ENCODE data around the gene SRF.

The SRF gene

DNA sequence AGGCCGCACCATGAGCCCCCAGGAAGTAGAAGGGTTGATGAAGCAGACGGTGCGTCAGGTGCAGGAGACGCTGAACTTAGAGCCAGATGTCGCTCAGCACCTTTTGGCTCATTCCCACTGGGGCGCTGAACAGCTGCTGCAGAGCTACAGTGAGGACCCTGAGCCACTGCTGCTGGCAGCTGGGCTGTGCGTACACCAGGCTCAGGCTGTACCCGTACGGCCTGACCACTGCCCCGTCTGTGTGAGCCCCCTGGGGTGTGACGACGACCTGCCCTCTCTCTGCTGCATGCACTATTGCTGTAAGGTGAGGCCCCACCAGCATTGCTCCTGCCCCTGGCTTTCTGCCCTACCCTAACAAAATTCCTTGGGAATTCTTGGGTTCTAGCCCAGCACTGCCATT lies 45.1 kb downstream of the SRF start:
- DNase-seq (ENCODE audit: low read depth in 2 of 2), result no peak

DNA sequence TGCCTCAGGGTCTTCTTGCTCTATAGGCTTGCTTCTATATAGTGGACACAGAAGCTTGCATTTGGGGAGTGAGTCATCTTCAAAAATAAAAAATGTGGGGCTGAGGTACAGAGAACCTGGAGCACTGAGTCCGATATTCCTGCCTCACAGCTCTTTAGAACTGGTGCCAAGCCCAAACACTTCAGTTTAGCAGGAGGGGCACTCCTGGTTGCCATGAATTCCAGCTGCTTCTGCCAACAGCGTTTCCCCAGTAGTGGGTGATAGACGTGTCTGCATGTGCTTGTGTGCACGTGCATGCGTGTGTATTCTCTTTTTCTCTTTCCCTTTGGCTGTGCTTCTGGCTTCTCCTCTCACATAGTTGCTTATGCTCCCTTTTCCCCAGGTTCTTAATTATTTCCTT lies 46.3 kb downstream of the SRF start:
- DNase-seq (ENCODE audit: low read depth in 2 of 2), result no peak

DNA sequence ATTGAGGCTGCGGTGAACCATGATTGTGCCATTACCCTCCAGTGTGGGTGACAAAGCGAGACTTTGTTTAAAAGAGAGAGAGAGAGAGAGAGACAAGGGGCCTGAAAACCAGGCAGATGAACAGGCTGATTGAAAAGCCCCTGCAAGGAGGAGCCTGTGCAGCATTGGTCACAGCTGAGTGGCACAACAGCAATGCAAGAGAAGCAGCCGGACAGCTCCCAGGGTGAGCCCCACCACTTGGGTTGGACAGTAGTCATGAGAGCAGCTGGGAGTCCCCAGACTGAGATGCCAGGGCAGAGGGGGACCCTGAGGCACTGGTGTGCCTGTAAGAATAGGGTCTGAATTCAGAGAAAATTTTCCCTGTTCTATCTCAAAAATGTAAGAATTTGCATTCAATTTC lies 48.0 kb downstream of the SRF start:
- DNase-seq (ENCODE audit: low read depth in 2 of 2), result no peak

DNA sequence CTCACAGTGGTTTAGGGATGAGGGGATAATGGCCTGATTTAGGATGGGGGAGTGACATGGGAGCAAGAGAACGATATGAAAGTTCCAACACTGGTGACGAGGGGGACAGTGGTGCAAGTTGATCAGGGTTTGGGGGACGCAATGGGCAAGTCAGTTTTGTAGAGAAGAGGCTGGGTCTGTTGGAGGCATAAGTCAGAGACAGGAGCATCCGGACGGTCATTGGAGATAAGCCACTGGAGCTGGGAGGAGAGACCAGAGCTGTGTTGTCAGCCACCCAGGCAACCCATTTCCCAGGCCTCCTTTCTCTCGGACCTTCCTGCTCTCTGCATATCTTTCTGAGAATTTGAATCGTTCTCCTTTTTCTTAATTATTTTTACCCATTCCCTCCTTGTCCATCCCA lies 48.7 kb downstream of the SRF start:
- no peak for DNase-seq (ENCODE audit: low read depth in 2 of 2)

DNA sequence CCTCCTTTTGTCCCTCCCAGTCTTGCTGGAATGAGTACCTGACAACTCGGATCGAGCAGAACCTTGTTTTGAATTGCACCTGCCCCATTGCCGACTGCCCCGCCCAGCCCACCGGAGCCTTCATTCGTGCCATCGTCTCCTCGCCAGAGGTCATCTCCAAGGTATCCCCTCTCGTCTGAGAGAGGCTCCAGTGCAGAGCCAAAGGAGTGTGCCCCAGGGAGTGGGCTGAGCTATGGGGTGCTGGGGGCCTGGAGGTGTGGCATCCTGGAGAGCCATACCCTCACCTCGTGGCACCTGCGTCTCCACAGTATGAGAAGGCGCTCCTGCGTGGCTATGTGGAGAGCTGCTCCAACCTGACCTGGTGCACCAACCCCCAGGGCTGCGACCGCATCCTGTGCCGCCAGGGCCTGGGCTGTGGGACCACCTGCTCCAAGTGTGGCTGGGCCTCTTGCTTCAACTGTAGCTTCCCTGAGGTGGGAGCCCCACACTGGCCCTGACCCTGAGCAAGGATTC lies 49.4 kb downstream of the SRF start:
- no peak for DNase-seq (ENCODE audit: low read depth in 2 of 2)

DNA sequence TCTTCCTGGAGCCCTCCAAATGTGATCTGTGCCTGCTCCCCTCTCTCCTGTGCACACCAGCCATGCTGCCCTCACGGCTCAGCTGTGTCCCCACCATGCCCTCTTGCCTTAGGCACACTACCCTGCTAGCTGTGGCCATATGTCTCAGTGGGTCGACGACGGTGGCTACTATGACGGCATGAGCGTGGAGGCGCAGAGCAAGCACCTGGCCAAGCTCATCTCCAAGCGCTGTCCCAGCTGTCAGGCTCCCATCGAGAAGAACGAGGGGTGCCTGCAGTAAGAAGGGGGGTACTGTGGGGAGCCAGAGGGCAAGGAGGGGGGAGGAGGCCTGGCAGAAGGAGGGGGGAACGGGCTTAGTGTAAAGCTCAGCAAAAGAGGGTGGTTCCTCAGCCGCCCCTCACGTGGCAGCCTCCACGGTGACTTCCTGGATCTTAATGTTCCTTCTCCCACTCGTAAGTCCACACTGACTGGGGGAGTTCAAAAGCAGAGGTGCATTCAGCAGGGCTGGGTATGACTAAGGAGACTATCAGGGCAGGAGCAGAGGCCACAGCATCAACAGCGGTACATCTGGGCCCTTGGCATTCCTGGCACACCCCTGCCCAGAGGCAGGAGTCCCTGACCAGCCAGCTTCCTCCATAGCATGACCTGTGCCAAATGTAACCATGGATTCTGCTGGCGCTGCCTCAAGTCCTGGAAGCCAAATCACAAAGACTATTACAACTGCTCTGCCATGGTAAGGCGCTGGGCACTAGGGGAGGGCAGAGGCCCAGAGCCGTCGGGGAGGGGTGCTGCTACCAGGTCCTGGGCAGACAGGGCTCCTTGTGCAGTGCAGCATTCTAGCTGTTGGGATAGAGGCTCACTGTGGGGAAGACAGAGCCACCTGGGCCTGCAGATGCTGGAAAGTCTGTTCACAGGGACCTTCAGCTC lies 50.2 kb downstream of the SRF start:
- DNase-seq (ENCODE audit: low read depth in 2 of 2), result no peak

- no peak for DNase-seq (ENCODE audit: low read depth in 2 of 2)
Measured at GRCh38 chr6:43222418-43223059, 51.5 kb downstream of the SRF start.

- no peak for DNase-seq (ENCODE audit: low read depth in 2 of 2)
Measured at GRCh38 chr6:43223175-43223574, 52.1 kb downstream of the SRF start.

- no peak for DNase-seq (ENCODE audit: low read depth in 2 of 2)
Measured at GRCh38 chr6:43226192-43226851, 55.3 kb downstream of the SRF start.

GRCh38 chr6:43228951-43229802 lies 58.1 kb downstream of the SRF start, which contains the start of gene DNPH1:
TSS of gene DNPH1 (minus strand) at chr6:43229481. CDS start at chr6:43229456, 25 bp downstream.
- DNase-seq (ENCODE audit: low read depth in 2 of 2), result peak; percentile 70 to 78

GRCh38 chr6:43229803-43230620 lies 58.9 kb downstream of the SRF start:
- DNase-seq (ENCODE audit: low read depth in 2 of 2), result no peak

DNA sequence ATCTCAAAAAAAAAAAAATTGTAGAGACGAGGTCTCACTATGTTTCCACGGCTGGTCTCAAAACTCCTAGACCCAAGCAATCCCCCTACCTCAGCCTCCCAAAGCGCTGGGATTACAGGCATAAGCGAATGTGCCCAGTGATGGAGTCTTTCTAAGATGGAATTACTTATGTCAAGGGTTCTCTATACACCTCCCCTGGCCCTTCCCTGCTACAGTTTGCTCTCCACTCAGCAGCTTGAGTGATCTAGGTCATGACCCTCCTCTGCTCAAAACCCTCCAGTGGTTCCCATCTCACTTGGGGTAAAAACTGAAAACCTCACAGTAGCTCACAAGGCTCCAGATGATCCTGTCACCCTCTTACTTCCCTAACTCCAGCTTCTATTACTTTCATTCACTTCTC lies 60.0 kb downstream of the SRF start:
- no peak for DNase-seq (ENCODE audit: low read depth in 2 of 2)
